Adrenal gland (tissue), 12 donors: ENCODE measurements around the gene GMEB2. TPM values are rescaled to one million over a fixed set of nuclear protein-coding genes. Genes with fewer than 3 reads are reported as not detected.

Experiments used
- DNase-seq, 7 donors: peaks; one replicate each; pipeline ENCODE4 v3.0.0-alpha.2; 2019 to 2020
- H3K27ac ChIP-seq, 5 donors: fragments of 200-600 bp; sonication (generic) in 4 of 5; 1 replicate in 3 of 5; 2 replicates in 2 of 5; pipeline versions ENCODE4 v1.5.1 to v1.8.0; 2016 to 2020; ENCODE audit warnings: mild to moderate bottlenecking in 1 of 5
- H3K27me3 ChIP-seq: fragments of 200-600 bp; 2 replicates; pipeline ENCODE4 v1.8.0; 2021
- H3K36me3 ChIP-seq, 2 donors: fragments of 200-600 bp; replicated peaks in 1 of 2; 1 replicate in 1 of 2; 2 replicates in 1 of 2; pipeline versions ENCODE4 v1.5.1 to v1.8.0; 2018 to 2022
- H3K4me1 ChIP-seq, 2 donors: fragments of 200-600 bp; replicated peaks in 1 of 2; 1 replicate in 1 of 2; 2 replicates in 1 of 2; pipeline versions ENCODE4 v1.5.1 to v1.8.0; 2018 to 2021
- H3K4me3 ChIP-seq, 4 donors: fragments of 200-600 bp; sonication (generic) in 3 of 4; one replicate each; pipeline ENCODE4 v1.5.1; 2016 to 2018
- H3K9me3 ChIP-seq, 3 donors: fragments of 200-600 bp; sonication (generic) in 1 of 3; replicated peaks in 1 of 3; 1 replicate in 2 of 3; 2 replicates in 1 of 3; pipeline versions ENCODE4 v1.5.1 to v1.8.0; 2016 to 2021
- CTCF ChIP-seq, 6 experiments: fragments of 450-650 bp in 4 of 6; fragments of 200-600 bp in 2 of 6; sonication (generic) in 1 of 6; IDR thresholded peaks; 1 replicate in 5 of 6; 2 replicates in 1 of 6; pipeline versions ENCODE4 v1.5.1 to v1.8.0; 2016 to 2021; ENCODE audit warnings: antibody characterized with exemption in 6 of 6, mild to moderate bottlenecking in 2 of 6, moderate library complexity in 1 of 6
- POLR2A ChIP-seq, 2 donors: fragments of 450-650 bp; IDR thresholded peaks; one replicate each; pipeline ENCODE4 v1.6.1; 2017; ENCODE audit warnings: antibody characterized with exemption in 2 of 2, mild to moderate bottlenecking in 2 of 2, moderate library complexity in 1 of 2
- WGBS, 4 donors: extraction: QIAGEN DNeasy Blood & Tissue Kit in 2 of 4; methylation state at CpG; one replicate each; pipeline versions ENCODE4 v1.1.5 to v1.1.7; 2013 to 2017; 5-methylcytosine and 5-hydroxymethylcytosine counted together
- intact Hi-C, 2 donors: fragments of 100-400 bp; cut with DNase I; formaldehyde crosslinking; loops; one replicate each; pipeline versions ENCODE4 v1.14.1 to v1.15.0; 2022 to 2023
- polyA plus RNA-seq, 3 donors: library from polyadenylated mRNA; stranded (reverse); fragments of 200-250 nt in 2 of 3; fragments of 350-450 nt in 1 of 3; fragmentation: Illumina TruSeq in 1 of 3; extraction: RNeasy Lipid Tissue Mini Kit (QIAGEN cat#74804) in 1 of 3; gene quantifications; one replicate each; pipeline ENCODE4 v1.2.3, GENCODE V29; 2013 to 2014
- total RNA-seq, 9 donors: library from RNA; depleted of rRNA in 4 of 9; stranded (reverse); fragments of >200 nt in 4 of 9; fragments of 120-200 nt in 1 of 9; fragmentation: NEBNext Ultra II Directional in 1 of 9; extraction: Animal tissue kit (Norgen Biotek cat#: 25700) in 1 of 9; gene quantifications; one replicate each; pipeline versions ENCODE4 v1.1.0 to v1.2.4, GENCODE V29; 2013 to 2023
- donor health status: healthy with polysubstance abuse.
- donor health status: Bipolar disorder and iron deficiency.
- donor health status: DM: yes; HTN: yes; CAD: no.
- donor health status: DM: no; HTN: no; CAD: no.
- donor health status: DM: no; HTN: no; CAD: no.
- donor health status: DM: yes; HTN: yes; CAD: no.

The GMEB2 gene
- total and polyA plus RNA-seq, 12 donors: 4.2 to 18.2 (median 12.5) TPM

GRCh38 chr20:63552481-63553249 is 74.2 kb downstream of the GMEB2 start:
- no peak for TF ChIP-seq POLR2A (IDR thresholded peaks at IDR 0.05)
- H3K4me1 ChIP-seq: peaks cover 0 to 4% of the 10 kb centered on the region in 2 donors
- H3K36me3 ChIP-seq: no peaks in the 10 kb centered on the region
- intact Hi-C loops: no loop called here
- DNase-seq: no peak
- no peak overlapping the region for H3K4me3 ChIP-seq
- H3K27me3 ChIP-seq: peaks cover 2% of the 10 kb centered on the region
- no peaks in the 10 kb centered on the region for H3K9me3 ChIP-seq
- WGBS, 4 donors: 45 to 66% (median 49%) methylated on average over 15 of the region's 15 CpGs
- H3K27ac ChIP-seq: no peak overlapping the region

- TF ChIP-seq CTCF (IDR thresholded peaks at IDR 0.05) (no peak), POLR2A (IDR thresholded peaks at IDR 0.05) (no peak)
These were observed 75.8 kb downstream of the GMEB2 start for GRCh38 chr20:63551068-63551467.

GRCh38 chr20:63549679-63550282 is 77.1 kb downstream of the GMEB2 start:
- Histone ChIP-seq H3K4me1 (peaks cover 0 to 4% of the 10 kb centered on the region in 2 donors), H3K36me3 (no peaks in the 10 kb centered on the region), H3K27ac (no peak overlapping the region), H3K27me3 (peaks cover 10% of the 10 kb centered on the region), H3K4me3 (no peak overlapping the region), H3K9me3 (no peaks in the 10 kb centered on the region)
- TF ChIP-seq CTCF (IDR thresholded peaks at IDR 0.05): no peak
- TF ChIP-seq POLR2A (IDR thresholded peaks at IDR 0.05): no peak
- WGBS, 4 donors: 83 to 87% (median 84%) methylated on average over 12 to 18 of the region's 18 CpGs
- no peak for DNase-seq
- intact Hi-C loops: no loop called here

More at GRCh38 chr20:63551068-63551467, 75.8 kb downstream of the GMEB2 start:
- H3K9me3 ChIP-seq: no peaks in the 10 kb centered on the region
- H3K27me3 ChIP-seq: peaks cover 10% of the 10 kb centered on the region
- no peak for DNase-seq
- intact Hi-C loops: no loop called here
- H3K4me1 ChIP-seq: peaks cover 0 to 4% of the 10 kb centered on the region in 2 donors
- no peak overlapping the region for H3K4me3 ChIP-seq
- H3K27ac ChIP-seq: no peak overlapping the region
- no peaks in the 10 kb centered on the region for H3K36me3 ChIP-seq
- WGBS, 4 donors: 44 to 62% (median 47%) methylated on average over 8 to 9 of the region's 9 CpGs

- intact Hi-C loops: no loop called here
These were observed 77.9 kb downstream of the GMEB2 start for GRCh38 chr20:63549019-63549418.

More at GRCh38 chr20:63549019-63549418, 77.9 kb downstream of the GMEB2 start:
- Histone ChIP-seq H3K27me3 (peaks cover 10% of the 10 kb centered on the region), H3K4me1 (peaks cover 0 to 4% of the 10 kb centered on the region in 2 donors), H3K4me3 (no peak overlapping the region), H3K36me3 (no peaks in the 10 kb centered on the region), H3K27ac (no peak overlapping the region), H3K9me3 (no peaks in the 10 kb centered on the region)
- no peak for TF ChIP-seq CTCF (IDR thresholded peaks at IDR 0.05)
- no peak for TF ChIP-seq POLR2A (IDR thresholded peaks at IDR 0.05)
- no peak for DNase-seq
- WGBS, 4 donors: 29 to 46% (median 36%) methylated on average over 5 to 14 of the region's 25 CpGs
